KMS-11 (cell line): ENCODE data around the gene CRY2.

Source experiments
- H2AFZ ChIP-seq: fragments of 200-600 bp; sonication (generic); 2 replicates; pipeline ENCODE4 v1.6.1; 2016; ENCODE audit warnings: antibody characterized with exemption, mixed run types, low read depth
- H3K27ac ChIP-seq: fragments of 200-600 bp; sonication (generic); 2 replicates; pipeline ENCODE4 v1.6.1; 2016; ENCODE audit warnings: mild to moderate bottlenecking, mixed run types
- H3K27me3 ChIP-seq: fragments of 200-600 bp; sonication (generic); 2 replicates; pipeline ENCODE4 v1.6.1; 2017; ENCODE audit warnings: mild to moderate bottlenecking, low read depth, mixed run types, moderate library complexity; ENCODE audit not compliant: insufficient read depth
- H3K36me3 ChIP-seq: fragments of 200-600 bp; sonication (generic); 2 replicates; pipeline ENCODE4 v1.6.1; 2017; ENCODE audit warnings: mild to moderate bottlenecking, mixed run types; ENCODE audit not compliant: insufficient read depth
- H3K4me1 ChIP-seq: fragments of 200-600 bp; sonication (generic); 2 replicates; pipeline ENCODE4 v1.6.1; 2016; ENCODE audit warnings: mild to moderate bottlenecking, low read depth, mixed run types; ENCODE audit not compliant: poor library complexity, severe bottlenecking
- H3K4me2 ChIP-seq: fragments of 200-600 bp; sonication (generic); 2 replicates; pipeline ENCODE4 v1.7.0; 2016; ENCODE audit warnings: mild to moderate bottlenecking, mixed run types
- H3K4me3 ChIP-seq: fragments of 200-600 bp; sonication (generic); IDR thresholded peaks from 2 replicates; pipeline ENCODE4 v1.6.1; 2017; ENCODE audit warnings: low read depth, low read length, mixed read lengths; ENCODE audit not compliant: insufficient read depth
- H3K79me2 ChIP-seq: fragments of 200-600 bp; sonication (generic); 2 replicates; pipeline ENCODE4 v1.6.1; 2016; ENCODE audit warnings: low read depth, mixed run types; ENCODE audit not compliant: insufficient read depth
- H3K9ac ChIP-seq: fragments of 200-600 bp; sonication (generic); 2 replicates; pipeline ENCODE4 v1.6.1; 2016; ENCODE audit warnings: mild to moderate bottlenecking, mixed run types
- H4K20me1 ChIP-seq: fragments of 200-600 bp; sonication (generic); 2 replicates; pipeline ENCODE4 v1.6.1; 2016; ENCODE audit warnings: mild to moderate bottlenecking, mixed run types; ENCODE audit not compliant: insufficient read depth
- TF ChIP-seq, protein P1 (sequence below): fragments of 200-600 bp; sonication (generic); conservative IDR thresholded peaks from 2 replicates; pipeline ENCODE4 v1.6.1; 2017; ENCODE audit warnings: low read depth, mild to moderate bottlenecking, antibody characterized with exemption, low read length, moderate library complexity, mixed read lengths

Gene CRY2

DNA sequence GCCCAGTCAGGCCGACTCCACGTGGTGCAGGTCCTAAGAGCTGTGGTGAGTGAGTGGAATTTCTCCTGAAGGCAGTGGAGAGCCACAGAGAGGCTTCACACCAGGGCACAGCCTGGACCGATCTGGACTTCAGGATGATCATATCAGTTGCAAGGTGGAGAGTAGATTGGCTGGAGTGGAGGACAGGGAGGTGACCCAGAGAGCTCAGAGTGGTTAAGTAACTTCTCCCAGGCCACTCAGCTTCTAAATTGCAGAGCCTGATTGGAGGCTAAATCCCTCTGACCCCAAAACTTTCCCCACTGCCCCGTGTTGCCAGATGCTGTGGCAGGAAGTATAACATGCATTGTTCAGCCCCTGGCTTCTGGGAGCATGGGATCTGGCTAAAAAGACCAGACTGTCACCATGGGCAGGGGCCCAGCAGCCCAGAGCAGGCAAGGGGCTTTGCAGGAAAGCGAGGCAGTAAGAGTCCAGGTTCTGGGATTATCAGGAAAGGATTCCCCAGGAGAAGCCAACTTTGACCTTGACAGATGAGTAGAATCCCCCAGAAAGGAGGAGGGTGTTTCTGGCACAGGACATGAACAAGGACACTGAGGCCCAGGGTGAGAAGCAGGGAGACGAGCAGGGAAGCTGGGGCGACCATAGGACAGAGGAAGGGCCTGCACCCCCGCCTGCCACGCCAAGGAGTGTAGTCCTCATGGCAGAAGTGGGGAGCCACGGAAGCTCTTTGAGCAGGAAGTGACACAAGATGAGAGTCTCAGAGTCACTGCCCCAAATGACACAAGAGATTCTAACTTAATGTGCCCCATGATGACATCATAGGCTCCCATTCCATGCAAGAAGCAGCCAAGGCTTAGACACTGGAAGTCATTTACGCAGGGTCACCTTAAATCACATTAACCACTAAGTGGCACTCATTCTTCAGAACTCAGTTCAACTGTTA lies 37.5 kb upstream of the CRY2 start:
- Histone ChIP-seq H3K27me3 (no peaks in the 10 kb centered on the region), H3K4me3 (no peak overlapping the region), H3K9ac (no peak overlapping the region), H3K36me3 (no peaks in the 10 kb centered on the region), H3K79me2 (peaks cover 28% of the 10 kb centered on the region), H3K4me1 (peaks cover 28% of the 10 kb centered on the region), H3K4me2 (no peak overlapping the region), H2AFZ (no peak overlapping the region), H3K27ac (no peak overlapping the region), H4K20me1 (no peaks in the 10 kb centered on the region)
- TF ChIP-seq, protein P1, sequence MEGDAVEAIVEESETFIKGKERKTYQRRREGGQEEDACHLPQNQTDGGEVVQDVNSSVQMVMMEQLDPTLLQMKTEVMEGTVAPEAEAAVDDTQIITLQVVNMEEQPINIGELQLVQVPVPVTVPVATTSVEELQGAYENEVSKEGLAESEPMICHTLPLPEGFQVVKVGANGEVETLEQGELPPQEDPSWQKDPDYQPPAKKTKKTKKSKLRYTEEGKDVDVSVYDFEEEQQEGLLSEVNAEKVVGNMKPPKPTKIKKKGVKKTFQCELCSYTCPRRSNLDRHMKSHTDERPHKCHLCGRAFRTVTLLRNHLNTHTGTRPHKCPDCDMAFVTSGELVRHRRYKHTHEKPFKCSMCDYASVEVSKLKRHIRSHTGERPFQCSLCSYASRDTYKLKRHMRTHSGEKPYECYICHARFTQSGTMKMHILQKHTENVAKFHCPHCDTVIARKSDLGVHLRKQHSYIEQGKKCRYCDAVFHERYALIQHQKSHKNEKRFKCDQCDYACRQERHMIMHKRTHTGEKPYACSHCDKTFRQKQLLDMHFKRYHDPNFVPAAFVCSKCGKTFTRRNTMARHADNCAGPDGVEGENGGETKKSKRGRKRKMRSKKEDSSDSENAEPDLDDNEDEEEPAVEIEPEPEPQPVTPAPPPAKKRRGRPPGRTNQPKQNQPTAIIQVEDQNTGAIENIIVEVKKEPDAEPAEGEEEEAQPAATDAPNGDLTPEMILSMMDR: no peak

- no peak overlapping the region for H3K4me3 ChIP-seq
Observed at GRCh38 chr11:45810431-45811108, 36.7 kb upstream of the CRY2 start.

DNA sequence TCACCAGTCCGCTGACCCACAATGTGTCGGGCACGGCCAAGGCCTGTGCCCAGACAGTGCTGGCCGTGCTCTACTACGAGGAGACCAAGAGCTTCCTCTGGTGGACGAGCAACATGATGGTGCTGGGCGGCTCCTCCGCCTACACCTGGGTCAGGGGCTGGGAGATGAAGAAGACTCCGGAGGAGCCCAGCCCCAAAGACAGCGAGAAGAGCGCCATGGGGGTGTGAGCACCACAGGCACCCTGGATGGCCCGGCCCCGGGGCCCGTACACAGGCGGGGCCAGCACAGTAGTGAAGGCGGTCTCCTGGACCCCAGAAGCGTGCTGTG lies 36.2 kb upstream of the CRY2 start:
- Histone ChIP-seq H3K79me2 (peaks cover 20% of the 10 kb centered on the region), H3K9ac (no peak overlapping the region), H3K4me2 (no peak overlapping the region), H3K27me3 (no peaks in the 10 kb centered on the region), H3K4me1 (peaks cover 28% of the 10 kb centered on the region), H2AFZ (no peak overlapping the region), H4K20me1 (no peaks in the 10 kb centered on the region), H3K27ac (no peak overlapping the region), H3K36me3 (no peaks in the 10 kb centered on the region), H3K4me3 (no peak overlapping the region)
- TF ChIP-seq, protein P1: no peak

More at GRCh38 chr11:45810431-45811108, 36.7 kb upstream of the CRY2 start:
- no peaks in the 10 kb centered on the region for H4K20me1 ChIP-seq
- H3K36me3 ChIP-seq: no peaks in the 10 kb centered on the region
- no peak overlapping the region for H2AFZ ChIP-seq
- H3K27me3 ChIP-seq: no peaks in the 10 kb centered on the region
- peaks cover 28% of the 10 kb centered on the region for H3K4me1 ChIP-seq
- H3K4me2 ChIP-seq: no peak overlapping the region
- H3K79me2 ChIP-seq: peaks cover 25% of the 10 kb centered on the region
- H3K27ac ChIP-seq: no peak overlapping the region
- no peak overlapping the region for H3K9ac ChIP-seq
- TF ChIP-seq, protein P1: no peak

DNA sequence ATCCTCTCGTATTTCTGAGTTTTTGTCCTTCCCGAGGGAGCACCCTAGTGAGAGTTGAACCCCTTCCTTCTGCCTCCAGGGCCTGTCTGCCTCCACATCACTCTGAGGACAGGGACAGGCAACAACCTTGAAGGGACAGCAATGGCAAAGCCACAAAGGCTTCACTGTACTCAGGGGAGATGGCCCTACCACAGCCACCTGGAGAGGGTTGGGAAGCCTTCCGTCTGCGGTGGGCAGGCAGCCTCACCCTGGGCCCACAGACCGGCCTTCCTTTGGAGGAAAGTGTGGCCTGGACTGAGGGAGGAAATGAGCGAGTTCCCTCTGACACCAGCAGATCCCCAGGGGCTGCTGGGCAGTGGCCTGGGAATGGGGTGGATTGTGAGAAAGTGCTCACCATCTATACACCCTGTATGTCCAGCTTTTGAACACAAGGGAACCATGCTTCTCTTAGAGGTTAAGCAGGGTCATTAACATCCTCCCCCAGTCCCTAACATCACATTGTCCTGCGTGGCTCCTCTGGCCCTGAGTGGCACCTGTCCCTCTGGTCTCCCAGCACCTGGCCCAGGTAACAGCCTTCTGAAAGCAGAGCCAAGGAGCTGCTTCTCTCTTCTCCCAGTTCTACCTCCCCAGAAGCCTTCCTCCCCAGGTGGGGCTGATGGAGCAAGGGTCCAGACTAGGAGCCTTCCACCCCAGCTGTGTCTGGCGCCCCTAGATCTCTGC lies 35.5 kb upstream of the CRY2 start:
- TF ChIP-seq, protein P1: no peak
- Histone ChIP-seq H3K4me2 (no peak overlapping the region), H3K27me3 (no peaks in the 10 kb centered on the region), H3K9ac (no peak overlapping the region), H3K4me1 (peaks cover 26% of the 10 kb centered on the region), H3K27ac (no peak overlapping the region), H2AFZ (no peak overlapping the region), H3K4me3 (no peak overlapping the region), H4K20me1 (no peaks in the 10 kb centered on the region), H3K36me3 (no peaks in the 10 kb centered on the region), H3K79me2 (peaks cover 13% of the 10 kb centered on the region)
